Keratinocyte (primary cell): ENCODE data around the gene BCAS4. TPM values are rescaled to one million over a fixed set of nuclear protein-coding genes. Genes with fewer than 3 reads are reported as not detected.

Source experiments
- DNase-seq: peaks from one replicate; pipeline ENCODE4 v3.0.0-alpha.2; 2011; ENCODE audit warnings: low read depth, missing footprints, low spot score
- FAIRE-seq: peaks from 2 replicates; lab custom pipeline; 2011; peaks lifted over from hg19 to GRCh38; lab: Jason Lieb, UNC
- H2AFZ ChIP-seq: 2 replicates; pipeline ENCODE4 v1.6.0; 2012; ENCODE audit warnings: low read length, control low read depth, inconsistent platforms; ENCODE audit not compliant: control insufficient read depth
- H3K27ac ChIP-seq: 2 replicates; pipeline ENCODE4 v1.5.1; 2011; ENCODE audit warnings: low read length; ENCODE audit not compliant: control insufficient read depth, insufficient read depth
- H3K27me3 ChIP-seq: 3 replicates; pipeline ENCODE4 v1.6.0; 2011; ENCODE audit warnings: low read length; ENCODE audit not compliant: control insufficient read depth, insufficient read depth; ENCODE audit errors: extremely low read depth
- H3K36me3 ChIP-seq, 2 experiments: 2 replicates in 1 of 2; 3 replicates in 1 of 2; pipeline ENCODE4 v1.5.1; 2011; ENCODE audit warnings: low read length in 2 of 2, mild to moderate bottlenecking in 1 of 2; ENCODE audit not compliant: control insufficient read depth in 2 of 2, insufficient read depth in 2 of 2; ENCODE audit errors: extremely low read depth in 1 of 2
- H3K4me1 ChIP-seq: 3 replicates; pipeline ENCODE4 v1.5.1; 2011; ENCODE audit warnings: low read length; ENCODE audit not compliant: control insufficient read depth, insufficient read depth; ENCODE audit errors: extremely low read depth
- H3K4me2 ChIP-seq: 3 replicates; pipeline ENCODE4 v1.6.0; 2011; ENCODE audit warnings: low read depth, low read length; ENCODE audit not compliant: control insufficient read depth, insufficient read depth; ENCODE audit errors: extremely low read depth
- H3K4me3 ChIP-seq, 3 experiments: fragments of 200-600 bp in 1 of 3; sonication (generic) in 1 of 3; 2 replicates in 2 of 3; 3 replicates in 1 of 3; pipeline ENCODE4 v1.5.1; 2011 to 2016; ENCODE audit warnings: low read length in 3 of 3, mild to moderate bottlenecking in 3 of 3, control low read depth in 2 of 3, inconsistent platforms in 1 of 3, low read depth in 1 of 3, mixed read lengths in 1 of 3, mixed run types in 1 of 3, moderate library complexity in 1 of 3; ENCODE audit not compliant: control insufficient read depth in 2 of 3, insufficient read depth in 2 of 3; ENCODE audit errors: extremely low read depth in 1 of 3
- H3K79me2 ChIP-seq: 2 replicates; pipeline ENCODE4 v1.6.0; 2012; ENCODE audit warnings: low read length; ENCODE audit not compliant: control insufficient read depth, insufficient read depth
- H3K9ac ChIP-seq: 3 replicates; pipeline ENCODE4 v1.6.0; 2011; ENCODE audit warnings: low read length; ENCODE audit not compliant: control insufficient read depth, insufficient read depth; ENCODE audit errors: extremely low read depth
- H3K9me1 ChIP-seq: 3 replicates; pipeline ENCODE4 v1.6.0; 2011; ENCODE audit warnings: low read length; ENCODE audit not compliant: control insufficient read depth, insufficient read depth; ENCODE audit errors: extremely low read depth
- H3K9me3 ChIP-seq: 2 replicates; pipeline ENCODE4 v1.5.1; 2012; ENCODE audit warnings: low read depth, low read length; ENCODE audit not compliant: control insufficient read depth
- H4K20me1 ChIP-seq: 3 replicates; pipeline ENCODE4 v1.6.0; 2011; ENCODE audit warnings: low read length; ENCODE audit not compliant: control insufficient read depth, insufficient read depth; ENCODE audit errors: extremely low read depth
- CTCF ChIP-seq, 3 experiments: IDR thresholded peaks in 1 of 3; conservative IDR thresholded peaks in 1 of 3; optimal IDR thresholded peaks in 1 of 3; 2 replicates in 2 of 3; 3 replicates in 1 of 3; pipeline versions ENCODE3 to v1.5.1; 2011; ENCODE audit warnings: low read length in 3 of 3, mild to moderate bottlenecking in 3 of 3, moderate library complexity in 2 of 3, control low read depth in 1 of 3, inconsistent platforms in 1 of 3; ENCODE audit not compliant: insufficient read depth in 2 of 3; ENCODE audit errors: extremely low read depth in 1 of 3
- EZH2 ChIP-seq: IDR thresholded peaks from one replicate; pipeline ENCODE4 v1.6.1; 2012; ENCODE audit warnings: inconsistent platforms, mild to moderate bottlenecking, low read length, moderate library complexity
- dilution Hi-C: fragments of 300-500 bp; cut with MboI; formaldehyde crosslinking; loops from one replicate; pipeline ENCODE4 v1.7.0; 2020; ENCODE audit warnings: low sequenced_read_pairs; ENCODE audit not compliant: extremely low pct_ligation_motif_present
- polyA plus RNA-seq, 5 experiments: library from polyadenylated mRNA; depleted of rRNA in 3 of 5; stranded (reverse) in 3 of 5; stranded (forward) in 1 of 5; unstranded in 1 of 5; fragments of >200 nt; gene quantifications; 1 replicate in 1 of 5; 2 replicates in 3 of 5; 3 replicates in 1 of 5; pipeline versions ENCODE4 v1.2.1 to v1.2.3, GENCODE V29; 2011 to 2012; ENCODE audit warnings: missing spikeins in 2 of 5, low read depth in 1 of 5, low replicate concordance in 1 of 5

BCAS4 gene
- polyA plus RNA-seq, 1 donor (not counting 4 experiments of a cell fraction or from before 2014, with no cell fraction given) = 13.8 TPM

GRCh38 chr20:50810842-50811241 lies 16.0 kb downstream of the BCAS4 start:
- Histone ChIP-seq H2AFZ (no peak overlapping the region), H3K4me3 (no peak overlapping the region), H3K9ac (no peak overlapping the region), H3K9me1 (no peaks in the 10 kb centered on the region), H3K36me3 (no peaks in the 10 kb centered on the region), H3K9me3 (no peaks in the 10 kb centered on the region), H3K79me2 (no peaks in the 10 kb centered on the region), H3K4me2 (no peak overlapping the region), H3K4me1 (no peaks in the 10 kb centered on the region), H3K27me3 (no peaks in the 10 kb centered on the region), H4K20me1 (no peaks in the 10 kb centered on the region), H3K27ac (no peak overlapping the region)
- DNase-seq = no peak
- dilution Hi-C loops = no loop called here
- no peak for TF ChIP-seq EZH2
- no peak for TF ChIP-seq CTCF (optimal IDR thresholded peaks at IDR 0.05 in 1 of 3, IDR thresholded peaks at IDR 0.05 in 1 of 3, conservative IDR thresholded peaks at IDR 0.05 in 1 of 3; ENCODE audit: extremely low read depth in 1 of 3, insufficient read depth in 2 of 3, low read length in 3 of 3)
- FAIRE-seq = no peak

- no peak for FAIRE-seq
Observed at GRCh38 chr20:50813101-50813643, 18.3 kb downstream of the BCAS4 start.

More at GRCh38 chr20:50813101-50813643, 18.3 kb downstream of the BCAS4 start:
- Histone ChIP-seq H3K27me3 (no peaks in the 10 kb centered on the region), H3K9me3 (no peaks in the 10 kb centered on the region), H4K20me1 (no peaks in the 10 kb centered on the region), H3K79me2 (no peaks in the 10 kb centered on the region), H3K4me1 (no peaks in the 10 kb centered on the region), H3K4me2 (no peak overlapping the region), H3K27ac (no peak overlapping the region), H2AFZ (no peak overlapping the region), H3K9me1 (no peaks in the 10 kb centered on the region), H3K4me3 (no peak overlapping the region), H3K9ac (no peak overlapping the region), H3K36me3 (no peaks in the 10 kb centered on the region)
- dilution Hi-C loops = no loop called here
- DNase-seq = no peak
- TF ChIP-seq EZH2 (no peak), CTCF (optimal IDR thresholded peaks at IDR 0.05 in 1 of 3, IDR thresholded peaks at IDR 0.05 in 1 of 3, conservative IDR thresholded peaks at IDR 0.05 in 1 of 3; ENCODE audit: extremely low read depth in 1 of 3, insufficient read depth in 2 of 3, low read length in 3 of 3) (no peak)
